Activated CD4-positive, alpha-beta T cell treated with anti-CD3 and anti-CD28 coated beads, Interleukin-10, Interleukin-2, amounts not matched to agents 100 ng/mL and 50 ng/mL, durations not matched to agents 16 hours and 8 hours (primary cell): ENCODE measurements around the gene NCEH1.
A peak's percentile ranks its signal among the peaks of the same experiment; 100 is the strongest.

Source experiments
- DNase-seq: peaks from one replicate; pipeline ENCODE4 v3.0.0-alpha.2; 2020

NCEH1 gene

GRCh38 chr3:172641291-172641690 lies 69.6 kb downstream of the NCEH1 start:
- no peak for DNase-seq

DNA sequence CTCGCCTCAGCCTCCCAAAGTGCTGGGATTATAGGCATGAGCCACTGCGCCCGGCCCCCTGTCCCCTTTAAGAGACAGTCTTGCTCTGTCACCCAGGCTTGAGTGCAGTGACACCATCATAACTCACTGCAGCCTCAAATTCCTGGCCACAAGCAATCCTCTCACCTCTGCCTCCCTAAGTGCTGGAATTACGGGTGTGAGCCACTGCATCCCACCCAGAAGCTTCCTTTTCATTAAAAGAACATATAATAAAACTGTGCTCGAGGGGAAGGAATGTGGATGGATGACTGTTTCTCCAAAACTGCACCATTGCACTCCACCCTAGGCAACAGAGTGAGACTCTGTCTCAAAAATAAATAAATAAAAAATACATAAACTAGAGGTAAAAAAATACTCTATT lies 70.1 kb downstream of the NCEH1 start:
- DNase-seq: no peak

GRCh38 chr3:172635588-172635987 lies 75.3 kb downstream of the NCEH1 start:
- DNase-seq: peak; percentile 73

DNA sequence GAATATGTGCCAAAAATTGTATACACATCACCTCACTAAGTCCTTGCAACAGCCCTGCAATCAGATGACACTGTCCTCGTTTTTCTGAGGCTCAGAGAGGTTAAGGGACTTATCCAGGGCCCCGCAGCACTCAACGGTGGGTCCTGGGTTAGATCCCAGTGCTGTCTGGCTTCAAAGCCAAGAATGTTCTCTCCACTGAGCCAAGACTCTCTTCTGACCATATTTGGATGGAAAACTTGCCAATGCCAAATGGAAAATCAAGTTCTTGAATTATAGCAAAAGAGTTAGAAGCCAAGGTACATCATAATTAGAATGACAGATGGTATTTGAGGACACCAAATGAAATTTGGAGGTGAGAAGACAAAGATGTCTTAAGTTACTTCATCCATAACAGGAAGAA lies 75.9 kb downstream of the NCEH1 start:
- no peak for DNase-seq

- no peak for DNase-seq
Measured at GRCh38 chr3:172630316-172630715, 80.6 kb downstream of the NCEH1 start.

DNA sequence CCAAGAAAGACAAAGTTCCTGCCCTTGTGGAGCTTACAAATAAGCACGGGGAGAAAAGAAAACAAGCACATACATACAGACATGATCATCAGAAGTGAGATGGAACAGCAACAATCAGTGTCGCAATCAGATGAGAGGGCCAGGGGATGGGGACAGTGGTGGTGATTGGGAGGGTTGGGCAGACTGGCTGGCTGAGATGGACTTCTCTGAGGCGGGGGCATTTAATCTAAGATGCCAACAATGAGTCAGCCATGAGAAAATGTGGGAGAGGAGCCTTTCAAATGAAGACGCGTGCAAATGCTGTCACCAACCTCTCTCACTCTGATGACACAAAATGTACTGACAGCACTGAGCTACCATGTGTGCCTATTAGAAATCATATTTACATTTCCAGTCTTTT lies 81.4 kb downstream of the NCEH1 start:
- DNase-seq: no peak

DNA sequence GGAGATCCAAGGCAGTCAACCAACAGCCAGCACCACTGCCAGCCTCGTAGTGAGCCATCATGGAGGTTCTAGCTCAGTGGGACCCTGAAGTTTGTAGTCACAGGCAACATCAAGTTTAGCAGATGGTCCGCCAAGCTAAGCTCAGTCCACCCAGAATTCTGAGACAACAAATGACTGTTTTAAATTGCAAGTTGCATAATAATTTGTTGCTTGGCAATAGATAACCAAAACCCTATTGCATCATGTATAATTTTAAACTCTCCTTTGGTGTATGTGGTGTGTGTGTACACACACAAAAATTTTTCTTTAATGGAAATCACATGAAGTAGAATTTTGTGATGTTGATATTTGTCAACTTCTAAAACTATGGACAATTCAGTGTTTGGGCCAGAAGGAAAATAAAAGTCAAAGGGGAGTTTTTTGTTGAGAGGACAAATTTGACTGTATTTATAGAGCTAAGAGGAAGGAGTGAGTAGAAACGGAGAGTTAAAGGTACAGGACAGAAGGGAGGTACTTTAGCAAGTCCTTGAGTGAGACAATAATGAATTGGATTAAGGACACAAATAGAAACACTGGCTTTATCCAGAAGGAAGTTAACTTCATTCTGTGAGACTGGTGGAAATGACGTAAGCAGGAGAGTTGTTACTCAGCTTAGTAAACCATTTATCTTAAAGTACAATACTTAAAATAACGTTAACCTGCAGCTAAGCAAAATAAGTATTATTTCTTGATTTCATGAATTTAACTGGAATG lies 83.6 kb downstream of the NCEH1 start:
- DNase-seq: no peak

GRCh38 chr3:172626021-172626640 lies 84.7 kb downstream of the NCEH1 start:
- no peak for DNase-seq

- no peak for DNase-seq
Measured at GRCh38 chr3:172625404-172625803, 85.5 kb downstream of the NCEH1 start.

DNA sequence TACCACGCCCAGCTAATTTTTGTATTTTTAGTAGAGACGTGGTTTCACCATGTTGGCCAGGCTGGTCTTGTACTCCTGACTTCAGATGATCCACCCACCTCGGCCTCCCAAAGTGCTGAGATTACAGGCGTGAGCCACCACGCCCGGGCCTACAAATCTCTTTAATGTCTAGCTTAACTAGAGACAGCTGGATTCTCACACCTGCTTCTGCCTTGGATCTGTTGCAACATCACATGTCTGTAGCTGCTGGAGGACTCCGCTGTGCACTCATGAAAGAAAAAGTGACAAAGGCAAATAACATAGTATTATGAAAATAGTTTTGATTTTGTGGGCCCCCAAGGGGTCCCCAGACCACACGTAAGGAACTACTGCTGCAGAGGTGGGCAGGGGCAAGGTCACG lies 85.9 kb downstream of the NCEH1 start:
- DNase-seq: no peak

DNA sequence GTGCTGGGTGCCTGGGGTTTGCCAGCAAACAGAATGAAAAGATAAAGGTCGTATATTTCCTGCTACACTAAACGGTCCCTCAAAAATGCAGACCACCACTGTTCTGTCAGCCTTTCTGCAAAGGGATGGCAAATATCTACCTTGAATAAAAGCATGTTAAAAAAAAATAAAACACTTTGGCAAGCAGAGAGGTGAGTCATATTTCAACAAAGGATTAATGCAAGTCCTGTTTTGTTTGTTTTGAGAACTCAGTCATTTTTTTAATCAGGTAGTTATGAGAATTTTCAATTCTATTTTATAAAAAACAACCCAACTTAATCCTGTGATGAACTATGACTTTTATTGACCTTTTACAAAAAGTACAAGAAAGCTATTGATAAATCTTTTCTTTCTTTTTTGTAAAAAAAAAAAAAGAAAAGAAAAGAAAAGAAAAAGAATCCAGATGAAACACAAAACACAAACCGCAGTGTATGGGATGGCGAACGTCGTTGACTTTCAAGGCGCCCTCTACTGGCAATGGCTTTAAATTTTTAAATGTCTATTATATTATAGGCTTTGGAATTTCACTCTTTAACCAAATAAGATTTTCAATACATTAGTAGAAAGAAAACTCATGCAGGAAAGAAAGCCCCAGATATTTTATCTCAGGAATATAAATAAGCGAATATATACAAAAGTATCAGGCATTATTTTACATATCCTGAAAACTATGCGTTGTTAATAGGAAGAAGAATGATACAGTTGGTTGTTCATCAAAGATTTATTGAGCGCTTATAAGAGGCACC lies 87.8 kb downstream of the NCEH1 start:
- peak; percentile 52 for DNase-seq

GRCh38 chr3:172622156-172622555 lies 88.7 kb downstream of the NCEH1 start:
- no peak for DNase-seq

GRCh38 chr3:172617976-172618375 lies 92.9 kb downstream of the NCEH1 start:
- no peak for DNase-seq

GRCh38 chr3:172617013-172617706 lies 93.7 kb downstream of the NCEH1 start:
- no peak for DNase-seq

- DNase-seq: peak; percentile 26
Measured at GRCh38 chr3:172616031-172616461, 94.8 kb downstream of the NCEH1 start.

DNA sequence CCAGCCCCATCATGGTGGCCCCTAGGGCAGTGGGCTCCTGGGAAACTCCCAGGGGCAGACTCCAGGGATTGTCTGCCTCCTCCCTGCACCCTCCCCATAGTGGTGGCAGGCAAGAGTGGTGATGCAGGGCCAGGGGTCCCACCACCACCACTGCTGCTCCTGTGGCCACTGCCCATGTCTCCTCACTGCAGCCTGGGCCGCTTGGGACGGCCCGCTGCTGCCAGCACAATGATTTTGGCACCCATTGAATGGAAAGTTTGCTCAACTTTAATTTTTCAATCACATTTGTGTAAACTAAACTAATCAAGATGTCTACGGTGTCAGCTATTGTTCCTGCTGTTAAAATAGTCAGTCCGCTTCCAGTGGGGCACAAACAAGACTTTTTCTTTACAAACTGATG lies 95.6 kb downstream of the NCEH1 start:
- no peak for DNase-seq

- no peak for DNase-seq
Measured at GRCh38 chr3:172614340-172615274, 96.3 kb downstream of the NCEH1 start.

DNA sequence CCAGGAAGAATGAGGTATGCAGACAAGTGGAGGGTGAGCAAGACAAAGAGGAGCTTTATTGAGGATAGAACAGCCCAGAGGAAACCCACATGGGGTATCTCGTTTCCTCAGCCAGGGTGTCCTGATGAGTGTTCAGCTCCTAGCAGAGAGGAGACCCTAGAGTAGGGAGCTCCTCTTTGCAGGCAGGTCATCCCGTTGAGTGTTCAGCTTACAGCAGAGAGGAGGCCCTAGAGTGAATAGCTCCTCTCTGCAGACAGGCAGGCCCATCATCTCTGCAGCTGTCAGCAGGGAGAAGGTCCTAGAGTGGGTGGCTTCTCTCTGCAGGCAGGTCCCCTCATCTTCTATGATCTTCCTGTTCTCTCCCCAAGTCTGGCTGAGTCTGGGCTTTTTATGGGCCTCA lies 97.0 kb downstream of the NCEH1 start:
- DNase-seq: no peak

- no peak for DNase-seq
Measured at GRCh38 chr3:172612871-172613678, 97.8 kb downstream of the NCEH1 start.

- no peak for DNase-seq
Measured at GRCh38 chr3:172609750-172610149, 101.1 kb downstream of the NCEH1 start.

DNA sequence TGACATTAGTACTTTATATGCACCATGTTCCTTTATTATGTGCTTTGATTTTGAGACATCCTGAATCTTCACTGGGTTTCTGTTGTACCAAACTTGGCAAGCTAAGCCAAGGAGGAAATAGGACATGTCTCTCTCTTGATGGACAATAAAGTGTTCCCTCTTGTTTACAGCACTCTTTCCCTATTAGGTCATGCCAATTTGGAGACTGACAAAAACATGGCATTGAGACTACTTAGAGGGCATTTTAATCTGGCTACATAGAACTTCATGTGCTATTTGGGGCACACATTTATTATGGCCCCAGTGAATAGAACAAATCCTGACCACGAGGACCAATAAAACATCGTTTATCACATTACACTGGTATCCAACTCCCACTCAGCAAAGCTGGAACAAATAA lies 102.3 kb downstream of the NCEH1 start:
- DNase-seq: no peak
